GM18951 (cell line): ENCODE data around the gene SLC29A1.
A peak's percentile ranks its signal among the peaks of the same experiment; 100 is the strongest.

Experiments
- POLR2A ChIP-seq: IDR thresholded peaks from 4 replicates; pipeline ENCODE4 v1.6.1; 2011; ENCODE audit warnings: mild to moderate bottlenecking; ENCODE audit not compliant: insufficient read length, insufficient read depth; ENCODE audit errors: extremely low read depth
- in situ Hi-C: fragments of 300-500 bp; cut with MboI; formaldehyde crosslinking; loops from one replicate; pipeline ENCODE4 v1.12.0; 2022; ENCODE audit warnings: low sequenced_read_pairs, mixed read lengths, inconsistent platforms; ENCODE audit not compliant: unreplicated experiment

Gene SLC29A1

GRCh38 chr6:44243345-44243744, 19.9 kb downstream of the SLC29A1 start:
- in situ Hi-C loops, result no loop called here
- no peak for TF ChIP-seq POLR2A

GRCh38 chr6:44245391-44245911, 22.1 kb downstream of the SLC29A1 start:
- no peak for TF ChIP-seq POLR2A
- in situ Hi-C loops, result no loop called here

- peak; percentile 50 for TF ChIP-seq POLR2A
- in situ Hi-C loops, result no loop called here
These were observed 22.7 kb downstream of the SLC29A1 start for GRCh38 chr6:44245912-44246662.

- in situ Hi-C loops, result no loop called here
- peak; percentile 100 for TF ChIP-seq POLR2A
These were observed 23.4 kb downstream of the SLC29A1 start, which contains the start of gene HSP90AB1 for GRCh38 chr6:44246663-44247337. TSS of gene HSP90AB1 (plus strand) at chr6:44247101. CDS start at chr6:44248630, 1,529 bp downstream.

GRCh38 chr6:44247338-44248302, 24.2 kb downstream of the SLC29A1 start:
- no peak for TF ChIP-seq POLR2A
- in situ Hi-C loops, result no loop called here

- in situ Hi-C loops, result no loop called here
- no peak for TF ChIP-seq POLR2A
These were observed 25.2 kb downstream of the SLC29A1 start for GRCh38 chr6:44248579-44248978.

- in situ Hi-C loops, result no loop called here
- TF ChIP-seq POLR2A, result no peak
These were observed 25.8 kb downstream of the SLC29A1 start for GRCh38 chr6:44249082-44249748.

- no peak for TF ChIP-seq POLR2A
- in situ Hi-C loops, result no loop called here
These were observed 26.8 kb downstream of the SLC29A1 start for GRCh38 chr6:44250067-44250717.

GRCh38 chr6:44250718-44251123, 27.3 kb downstream of the SLC29A1 start:
- no peak for TF ChIP-seq POLR2A
- in situ Hi-C loops, result no loop called here

- no peak for TF ChIP-seq POLR2A
- in situ Hi-C loops, result no loop called here
These were observed 28.5 kb downstream of the SLC29A1 start for GRCh38 chr6:44251576-44252524.
